Stimulated activated CD4-positive, alpha-beta T cell treated with anti-CD3 and anti-CD28 coated beads, Interleukin-15, amount 100 ng/mL, for 48 hours (primary cell): ENCODE results near the gene TTC28.
"Not testable (repeated sequence)": the region's sequence is repeated elsewhere in the genome, so short reads cannot be mapped to it uniquely, and the experiment has no call there.

Experiments
- DNase-seq, 2 donors: peaks; one replicate each; pipeline ENCODE4 v3.0.0-alpha.2; 2020; ENCODE audit warnings: low read depth in 2 of 2

The TTC28 gene

DNA sequence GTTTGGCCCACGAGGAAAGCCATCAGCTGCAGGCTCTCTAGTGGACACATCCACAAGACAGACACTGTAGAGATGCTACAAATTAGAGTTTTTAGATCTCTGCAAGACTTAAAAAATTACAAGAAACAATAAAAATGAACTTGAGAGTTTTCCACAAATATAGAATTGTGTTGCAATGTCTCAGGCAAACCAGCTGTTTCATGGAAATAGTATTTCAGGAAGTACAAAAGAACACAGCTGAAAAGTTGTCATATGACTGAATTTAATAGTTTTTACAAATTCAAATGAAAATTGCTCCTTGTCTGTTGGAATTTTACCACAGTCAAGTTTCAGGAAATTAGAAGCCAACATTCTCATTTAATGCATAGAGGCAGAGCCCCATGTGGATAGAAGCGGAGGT lies 576.0 kb downstream of the TTC28 start:
- no peak for DNase-seq

DNA sequence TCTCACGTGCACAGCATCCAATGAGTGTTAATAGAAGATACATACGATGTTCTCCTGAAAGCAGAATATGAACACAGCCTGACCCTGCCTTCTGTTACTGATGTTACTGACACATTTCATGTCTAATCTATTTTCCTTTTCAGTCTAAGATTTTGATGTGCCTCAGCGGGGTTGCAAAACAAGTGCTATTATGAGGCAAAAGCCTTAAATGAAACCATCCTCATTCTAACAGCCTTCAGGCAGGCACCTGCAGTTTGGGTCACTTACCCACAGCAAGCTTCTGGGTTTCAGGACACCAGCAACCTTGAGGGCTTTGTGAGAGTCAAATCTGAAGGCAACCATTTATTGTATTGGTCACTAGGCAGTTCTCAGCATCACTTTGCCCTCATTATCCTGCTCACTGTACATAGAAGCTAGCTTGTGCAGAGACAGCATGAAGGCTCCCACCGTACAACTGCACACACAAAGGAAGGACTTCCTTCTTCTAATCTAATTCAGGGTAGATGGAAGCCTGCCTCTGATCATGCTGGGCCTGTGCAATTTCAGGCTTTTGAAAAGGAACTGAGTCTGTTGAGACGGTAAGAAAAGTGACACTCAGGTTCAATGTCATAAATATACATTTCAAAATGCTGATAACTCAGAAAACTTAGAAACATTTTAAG lies 577.4 kb downstream of the TTC28 start:
- DNase-seq, result no peak

DNA sequence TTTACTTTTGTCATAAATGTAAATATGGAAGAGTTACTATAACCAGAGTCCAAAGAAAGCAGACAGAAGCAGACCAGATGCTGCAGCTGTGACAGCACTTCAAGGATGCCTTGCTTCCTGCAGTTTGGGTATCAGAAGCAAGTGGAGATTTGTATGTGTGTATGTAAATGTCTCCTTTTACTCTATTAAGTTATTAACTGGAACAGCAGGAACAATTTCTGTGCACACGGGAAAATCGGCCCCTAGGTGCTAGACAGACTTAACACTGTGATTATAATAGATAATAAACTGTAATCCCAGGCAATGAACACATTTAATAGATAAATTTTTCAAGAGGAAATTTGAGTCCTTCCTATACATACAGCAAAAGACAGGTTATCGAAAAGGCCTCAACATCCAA lies 582.0 kb downstream of the TTC28 start:
- DNase-seq, result no peak

DNA sequence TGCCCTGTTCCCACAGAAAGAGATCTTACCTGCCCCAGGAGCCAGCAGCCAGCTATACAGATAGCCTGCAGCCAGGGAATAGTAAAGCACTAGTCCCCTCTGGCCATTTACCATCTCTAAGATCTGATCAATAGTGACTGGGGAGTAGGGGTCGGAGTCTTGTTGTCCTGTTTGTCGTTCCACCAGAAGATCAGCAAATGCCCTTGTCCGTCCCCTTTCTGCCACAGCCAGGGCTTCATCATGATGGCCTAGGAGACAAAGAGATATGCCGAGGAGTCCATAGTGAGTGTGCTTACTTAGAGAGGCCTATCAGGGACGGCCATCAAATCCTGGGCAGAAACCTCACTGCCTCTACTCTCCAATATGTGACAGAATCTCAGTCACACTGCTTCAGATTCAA lies 583.5 kb downstream of the TTC28 start:
- DNase-seq, result no peak

- DNase-seq, result no peak
Observed at GRCh38 chr22:28095316-28096095, 584.1 kb downstream of the TTC28 start.

DNA sequence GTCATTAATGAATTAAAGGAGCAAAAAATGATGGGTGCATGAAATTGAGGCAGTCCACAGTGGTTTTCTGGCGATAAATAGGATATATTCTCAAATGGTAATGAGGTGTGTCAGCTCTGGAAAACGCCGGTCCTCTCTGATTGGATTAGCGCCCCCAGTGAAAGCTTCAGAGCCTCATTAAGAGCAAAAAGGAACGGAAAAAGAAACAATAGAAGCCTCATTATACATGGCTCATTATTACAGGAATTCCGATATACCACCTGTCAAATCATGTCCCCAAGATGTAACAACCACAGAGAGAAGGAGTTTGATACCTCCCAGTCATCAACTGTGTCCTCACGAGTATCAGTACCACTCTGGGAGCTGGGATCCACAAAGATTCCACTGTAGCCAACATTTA lies 584.9 kb downstream of the TTC28 start:
- no peak for DNase-seq

DNA sequence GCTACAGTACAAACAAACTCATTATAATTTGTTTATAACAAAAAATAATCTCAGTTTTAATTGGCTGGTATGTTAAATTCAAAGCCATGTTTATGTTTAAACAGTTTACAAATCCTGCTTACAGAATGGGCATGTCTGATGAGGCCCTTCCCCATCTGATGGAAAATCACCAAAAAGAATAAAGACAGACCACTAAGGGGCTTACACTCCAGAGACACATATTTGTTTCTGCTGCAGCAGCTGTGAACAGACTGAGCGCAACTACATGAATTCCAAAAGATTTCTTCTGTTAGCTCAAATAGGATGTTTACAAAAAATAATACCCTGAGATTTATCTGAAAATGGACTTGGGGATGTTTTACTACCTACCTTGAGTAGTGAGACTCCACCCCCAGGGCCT lies 585.9 kb downstream of the TTC28 start:
- no peak for DNase-seq

DNA sequence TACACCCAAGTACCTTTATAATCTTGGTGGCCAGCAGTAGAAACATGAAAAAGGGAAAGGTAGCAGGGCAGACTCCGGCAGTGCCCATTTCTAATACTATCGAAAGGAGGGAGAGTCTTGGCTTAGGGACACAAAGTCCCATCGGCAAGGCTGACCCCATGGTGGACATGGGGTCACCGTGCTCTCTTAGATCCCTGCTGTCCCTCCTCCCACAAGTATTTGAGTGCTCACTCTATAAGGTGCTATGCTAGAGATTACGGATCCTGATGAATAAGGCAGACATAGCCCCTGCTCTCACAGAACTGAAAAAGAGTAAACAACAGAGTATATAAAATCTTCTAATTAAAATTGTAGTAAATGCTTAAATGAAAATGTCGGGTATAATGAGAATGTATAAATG lies 588.2 kb downstream of the TTC28 start:
- no peak for DNase-seq

- not testable (repeated sequence) for DNase-seq
Observed at GRCh38 chr22:28089541-28089940, 590.1 kb downstream of the TTC28 start.

GRCh38 chr22:28077166-28077565 lies 602.5 kb downstream of the TTC28 start:
- no peak for DNase-seq

GRCh38 chr22:28075358-28075981 lies 604.2 kb downstream of the TTC28 start:
- DNase-seq, result no peak

DNA sequence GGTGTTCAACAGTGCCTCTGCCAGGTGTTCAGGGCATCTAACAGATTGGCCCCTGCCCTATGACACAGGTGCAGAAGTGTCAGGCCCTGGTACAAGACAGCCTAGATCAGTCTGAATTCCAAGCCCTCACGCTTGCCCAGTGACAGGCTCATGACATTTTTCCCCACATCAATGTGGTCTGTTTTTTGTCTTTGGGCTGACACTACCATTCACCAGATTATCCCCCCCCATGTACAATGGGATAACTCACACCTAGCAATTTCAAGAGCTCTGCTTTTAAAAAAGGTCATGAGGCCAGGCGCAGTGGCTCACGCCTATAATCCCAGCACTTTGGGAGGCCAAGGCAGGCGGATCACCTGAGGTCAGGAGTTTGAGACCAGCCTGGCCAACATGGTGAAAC lies 605.1 kb downstream of the TTC28 start:
- no peak for DNase-seq

GRCh38 chr22:28072066-28072465 lies 607.6 kb downstream of the TTC28 start:
- DNase-seq, result no peak

DNA sequence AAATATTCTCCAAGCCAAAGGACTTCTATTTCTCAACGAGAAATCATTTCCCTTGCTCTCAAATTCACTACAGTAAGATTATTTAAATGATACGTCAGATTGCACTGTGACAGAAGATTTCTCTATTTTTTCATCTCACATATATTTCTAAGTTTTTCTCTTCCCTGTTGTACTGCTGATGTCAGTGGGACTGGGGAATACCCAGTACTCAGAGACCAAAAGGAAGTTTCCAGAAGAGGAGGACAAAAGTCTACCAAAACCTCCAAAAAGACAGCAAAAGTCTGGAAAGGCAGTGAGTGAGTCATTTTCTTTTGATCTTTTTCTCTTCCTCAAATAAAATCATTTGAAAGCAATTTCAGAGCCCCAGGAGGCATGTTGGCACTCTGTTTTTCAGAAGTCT lies 610.8 kb downstream of the TTC28 start:
- no peak for DNase-seq

DNA sequence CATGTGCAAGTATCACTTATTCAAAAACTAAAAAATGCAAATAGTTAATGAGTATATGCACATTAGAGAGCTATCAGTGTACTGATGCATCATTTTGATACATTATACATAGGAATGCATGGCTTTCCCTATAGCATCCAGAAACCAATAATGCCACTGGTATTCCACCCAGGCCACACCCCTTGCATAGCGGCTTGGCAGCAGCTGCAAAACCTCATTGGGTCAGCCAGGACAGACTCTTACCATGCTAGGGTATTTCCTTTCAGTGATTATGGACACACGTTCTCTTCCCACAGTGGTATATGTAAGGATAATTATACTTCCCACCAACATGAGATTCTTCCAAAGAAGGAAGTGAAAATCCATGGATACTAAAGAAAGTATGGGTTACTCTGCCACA lies 614.7 kb downstream of the TTC28 start:
- DNase-seq, result no peak

DNA sequence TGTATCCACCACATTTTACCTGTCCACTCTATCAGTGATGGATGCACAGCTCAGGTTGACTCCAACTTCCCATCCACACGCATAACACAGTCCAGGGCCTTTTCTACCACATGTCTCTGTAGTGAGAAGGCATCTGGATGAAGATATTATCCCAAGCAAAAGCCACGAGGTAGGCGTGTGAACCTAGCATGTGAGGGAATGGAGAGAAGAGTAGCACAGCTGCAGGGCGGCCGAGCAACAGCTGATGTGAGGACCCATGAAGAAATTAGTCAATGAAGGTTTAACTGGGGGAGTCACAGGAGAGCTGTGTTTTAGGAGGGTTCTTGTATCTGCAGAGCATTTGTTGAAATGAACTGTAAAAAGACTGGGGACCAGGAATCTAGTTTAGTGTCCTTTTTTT lies 616.0 kb downstream of the TTC28 start:
- DNase-seq, result no peak

GRCh38 chr22:28060594-28060993 lies 619.0 kb downstream of the TTC28 start:
- not testable (repeated sequence) for DNase-seq

DNA sequence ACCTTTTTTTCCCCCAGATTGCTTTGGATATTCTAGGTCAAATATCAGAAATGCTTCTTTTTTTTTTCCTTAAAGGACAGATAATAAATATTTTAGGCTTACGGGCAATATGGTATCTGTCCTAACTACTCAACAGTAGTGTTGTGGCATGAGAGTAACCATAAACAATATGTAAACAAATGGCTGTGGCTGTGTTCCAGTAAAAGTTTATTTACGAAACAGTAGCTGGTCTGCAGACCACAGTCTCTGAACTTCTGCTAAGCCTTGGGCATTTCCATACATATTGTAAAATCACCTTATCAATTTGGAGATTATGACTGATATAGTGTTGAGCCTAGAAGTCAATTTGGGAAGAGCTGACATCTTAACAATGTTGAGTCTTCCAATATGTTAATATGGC lies 621.6 kb downstream of the TTC28 start:
- no peak for DNase-seq

GRCh38 chr22:28054819-28055208 lies 624.8 kb downstream of the TTC28 start:
- no peak for DNase-seq

DNA sequence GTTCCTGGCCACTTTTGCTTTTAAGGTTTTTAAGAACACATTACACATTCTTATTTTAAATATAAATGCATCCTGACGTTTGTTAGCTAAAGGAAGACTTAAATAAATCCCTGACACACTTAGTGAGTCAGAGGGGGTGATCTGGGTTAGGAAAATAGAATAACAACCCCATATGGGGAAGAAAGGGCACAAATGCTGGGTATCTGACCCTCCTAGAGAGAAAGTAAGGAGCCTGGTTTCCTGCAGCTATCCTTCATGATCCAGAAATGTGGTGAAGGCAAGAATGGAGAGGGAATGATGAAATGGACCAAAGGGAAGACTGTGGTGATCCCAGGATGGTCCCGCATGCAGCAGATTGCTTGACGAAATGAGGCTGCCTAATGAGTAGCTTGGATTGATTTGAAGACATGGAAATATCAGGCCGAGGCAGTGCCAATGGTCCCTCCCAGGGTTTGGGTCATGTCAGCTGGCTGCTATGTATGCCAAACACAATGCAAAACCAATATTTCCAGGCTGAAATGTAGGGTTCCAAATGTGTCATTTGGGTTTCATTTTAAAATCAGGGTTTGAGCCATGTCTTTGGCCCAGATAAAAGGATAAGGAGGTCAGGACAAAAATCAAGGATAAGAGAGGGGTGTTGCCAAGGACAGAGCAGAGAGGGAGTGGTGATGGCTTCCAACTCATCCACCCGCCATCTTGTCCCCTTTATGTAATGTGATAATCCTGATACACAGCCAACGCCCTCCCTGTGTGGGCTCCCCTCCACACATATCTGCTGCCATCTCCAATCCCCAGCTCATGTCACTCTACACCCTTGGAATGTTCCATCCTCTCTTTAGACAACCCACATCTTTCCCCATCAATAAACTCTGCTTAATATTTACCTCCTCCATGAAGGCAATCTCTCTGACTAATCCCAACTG lies 625.5 kb downstream of the TTC28 start:
- DNase-seq, result no peak

GRCh38 chr22:28052825-28053269 lies 626.8 kb downstream of the TTC28 start:
- DNase-seq, result no peak

DNA sequence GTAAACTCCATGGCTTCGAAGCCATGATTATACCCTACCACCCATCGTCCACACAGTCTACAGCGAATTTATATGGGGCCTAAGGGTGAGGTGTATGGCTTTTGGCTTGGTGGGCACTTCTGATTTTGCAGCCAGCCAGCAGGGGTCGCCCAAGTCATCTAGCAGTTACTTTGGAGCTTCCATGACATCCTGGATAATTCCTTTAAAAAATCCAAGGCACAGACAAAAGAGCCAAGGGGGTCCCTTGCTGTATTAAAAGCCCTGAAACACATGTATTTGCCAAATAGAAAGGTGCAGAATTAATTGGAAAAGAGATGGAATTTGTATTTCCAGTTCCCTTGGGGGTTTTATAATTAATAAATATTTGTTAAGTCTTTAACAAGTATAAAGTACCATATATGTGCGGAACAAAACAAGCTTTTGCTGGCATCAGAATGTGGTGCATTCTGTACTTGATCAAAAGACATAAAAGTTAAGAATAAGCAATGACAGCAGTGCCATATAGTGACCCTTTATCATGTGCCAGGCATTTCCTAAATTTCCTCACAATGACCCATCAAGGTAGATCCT lies 627.8 kb downstream of the TTC28 start:
- DNase-seq, result peak in 1 of 2 donors; percentile 28
